HG03575 (cell line): Measurements from ENCODE around the gene FNTB.

Source experiments
- ATAC-seq: cut with Tn5 transposase; IDR thresholded peaks from one replicate; pipeline ENCODE4 v1.9.1; 2021; ENCODE audit not compliant: unreplicated experiment, insufficient number of reproducible peaks, low FRiP score; ENCODE audit errors: extremely low read depth

FNTB gene

DNA sequence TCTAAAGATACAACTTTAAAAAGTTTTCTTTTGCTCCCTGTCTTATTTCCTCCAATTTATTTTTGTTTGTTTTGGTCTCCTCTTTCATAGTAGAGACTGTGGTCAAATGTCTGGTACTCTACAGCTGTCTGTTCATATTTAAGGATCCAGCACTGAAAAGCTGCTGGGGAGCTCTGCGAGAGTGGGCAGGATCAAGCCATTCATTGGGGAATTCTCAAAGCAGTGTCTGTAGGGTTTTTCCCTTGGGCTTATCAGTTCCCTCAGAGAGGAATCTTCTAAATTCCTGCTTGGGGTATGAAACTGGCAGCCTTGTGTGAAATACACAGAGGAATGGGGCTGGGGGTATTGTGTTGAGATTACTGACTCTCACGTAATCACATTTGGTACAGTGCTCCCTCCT, 52.3 kb downstream of the FNTB start:
- no peak for ATAC-seq

DNA sequence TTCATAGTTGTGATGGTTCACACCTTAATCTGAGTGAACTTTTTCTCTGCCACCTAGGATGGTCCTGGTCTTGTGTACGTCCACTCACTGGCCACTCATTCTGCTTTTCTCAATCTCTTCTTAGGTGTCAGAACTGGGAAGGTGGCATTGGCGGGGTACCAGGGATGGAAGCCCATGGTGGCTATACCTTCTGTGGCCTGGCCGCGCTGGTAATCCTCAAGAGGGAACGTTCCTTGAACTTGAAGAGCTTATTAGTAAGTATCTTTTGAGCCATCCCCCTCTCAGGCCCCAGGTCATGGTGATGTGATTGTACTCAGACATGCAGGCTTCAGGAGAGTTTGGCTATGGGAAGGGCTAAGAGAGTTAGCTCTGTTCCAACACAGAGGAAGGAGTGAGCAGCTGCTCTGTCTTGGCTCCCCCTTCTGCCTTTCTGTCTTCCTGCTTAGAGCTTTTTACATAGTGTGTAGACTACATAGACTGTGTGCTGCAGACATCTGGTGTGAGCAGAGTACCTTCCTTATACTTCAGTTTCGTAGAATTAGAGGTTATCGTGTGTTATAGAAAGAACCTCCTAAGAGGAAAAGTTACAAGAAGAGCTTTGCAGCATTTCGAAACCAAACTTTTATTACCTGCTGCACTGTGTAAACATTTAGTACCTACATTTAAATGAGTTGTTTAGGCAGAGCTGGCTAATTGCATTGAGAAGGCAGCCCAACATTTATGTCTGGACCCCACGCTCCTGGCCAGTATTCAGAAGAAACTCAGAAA, 54.2 kb downstream of the FNTB start:
- no peak for ATAC-seq

DNA sequence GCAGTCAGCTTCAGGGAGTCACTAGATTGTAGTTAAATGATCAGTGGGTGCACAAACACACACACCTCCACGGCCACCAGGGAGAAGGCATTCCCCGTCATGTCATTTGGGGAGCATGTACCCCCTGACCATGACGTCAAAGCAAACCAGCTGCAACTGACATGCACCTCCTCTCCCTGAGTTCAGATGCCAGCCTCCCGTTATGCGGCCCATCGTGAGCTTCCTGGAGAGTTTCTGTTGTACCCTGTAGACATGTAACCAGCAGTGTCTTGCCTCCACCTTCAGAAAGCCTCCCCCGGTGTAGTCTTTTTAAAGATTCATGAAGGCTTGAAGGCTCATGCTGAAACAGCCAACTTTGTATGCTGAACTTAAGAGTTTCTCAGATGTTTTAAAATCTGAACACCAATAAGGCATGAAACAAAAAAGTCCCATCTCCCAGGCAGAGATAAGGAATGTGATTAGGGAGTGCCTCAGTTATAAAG, 54.8 kb downstream of the FNTB start:
- no peak for ATAC-seq

DNA sequence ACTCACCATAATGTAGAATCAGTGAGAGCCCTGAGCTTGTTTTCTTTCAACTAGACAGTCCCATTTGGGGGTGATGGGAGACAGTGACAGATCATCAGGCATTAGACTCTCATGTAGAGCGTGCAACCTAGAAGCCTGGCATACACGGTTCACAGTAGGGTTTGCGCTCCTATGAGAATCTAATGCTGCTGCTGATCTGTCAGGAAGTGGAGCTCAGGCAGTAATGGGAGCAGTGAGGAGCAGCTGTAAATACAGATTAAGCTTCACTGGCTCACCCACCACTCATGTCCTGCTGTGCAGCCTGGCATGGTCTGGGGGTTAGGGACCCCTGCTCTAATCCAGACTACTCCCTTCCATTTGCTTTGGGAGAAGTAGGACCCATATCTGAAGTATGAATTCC, 55.6 kb downstream of the FNTB start:
- no peak for ATAC-seq

DNA sequence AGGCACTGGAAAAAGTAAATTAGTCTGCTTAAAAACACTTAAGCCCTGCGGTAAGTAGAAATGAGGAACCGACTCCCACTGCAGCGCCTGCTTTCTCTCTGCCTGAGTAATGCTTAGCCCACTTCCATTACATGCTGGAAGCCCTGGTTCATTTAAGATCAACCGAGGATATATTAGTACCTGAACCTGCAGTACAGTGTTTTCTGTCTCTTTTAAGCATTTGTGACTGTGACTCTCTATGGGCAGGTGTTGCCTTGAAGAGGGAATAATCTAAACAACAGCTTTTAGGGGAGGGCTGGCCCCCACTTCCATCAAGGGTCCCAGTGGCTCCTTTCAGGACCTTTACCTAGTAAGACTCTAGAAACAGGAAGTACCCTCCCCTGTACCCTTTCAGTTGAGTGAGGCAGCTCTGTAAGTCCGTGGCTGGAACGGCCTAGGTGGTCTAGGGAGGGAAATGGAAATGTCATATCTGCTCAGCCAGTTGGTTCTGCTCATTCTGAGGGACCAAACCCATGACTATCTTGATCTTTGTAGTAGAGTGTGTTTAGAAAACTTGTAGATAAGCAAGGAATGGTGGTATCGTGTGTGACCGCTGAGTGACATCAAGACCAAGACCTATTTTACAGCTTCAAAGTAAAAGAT, 56.2 kb downstream of the FNTB start:
- no peak for ATAC-seq

DNA sequence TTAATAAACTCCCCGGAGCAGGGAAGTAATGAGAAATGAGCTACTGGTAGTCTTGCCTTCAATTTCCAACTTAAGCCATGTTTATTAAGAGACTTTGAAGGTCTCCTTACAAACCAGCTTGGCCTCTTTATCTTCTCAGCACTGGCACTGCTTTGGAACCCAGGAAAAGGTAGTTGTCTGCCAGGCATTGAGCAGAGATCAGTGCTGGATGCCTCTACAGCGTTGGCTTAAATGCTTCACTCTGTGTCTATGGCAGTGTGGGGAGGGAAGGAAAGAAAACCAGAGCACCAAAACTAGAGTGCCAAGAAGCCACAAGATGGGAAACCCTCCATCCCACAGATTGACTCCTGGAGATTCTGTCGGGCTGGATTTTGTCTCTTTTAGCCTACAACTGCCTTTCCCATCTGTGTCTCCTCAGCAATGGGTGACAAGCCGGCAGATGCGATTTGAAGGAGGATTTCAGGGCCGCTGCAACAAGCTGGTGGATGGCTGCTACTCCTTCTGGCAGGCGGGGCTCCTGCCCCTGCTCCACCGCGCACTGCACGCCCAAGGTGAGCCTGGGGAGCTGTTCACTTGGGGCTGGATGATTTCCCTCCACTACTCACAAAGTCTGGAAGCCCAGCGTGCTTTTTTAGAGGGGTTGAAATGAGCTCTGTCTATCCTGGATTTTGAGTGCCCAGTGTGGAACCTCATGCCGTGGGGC, 57.3 kb downstream of the FNTB start:
- ATAC-seq, result no peak

DNA sequence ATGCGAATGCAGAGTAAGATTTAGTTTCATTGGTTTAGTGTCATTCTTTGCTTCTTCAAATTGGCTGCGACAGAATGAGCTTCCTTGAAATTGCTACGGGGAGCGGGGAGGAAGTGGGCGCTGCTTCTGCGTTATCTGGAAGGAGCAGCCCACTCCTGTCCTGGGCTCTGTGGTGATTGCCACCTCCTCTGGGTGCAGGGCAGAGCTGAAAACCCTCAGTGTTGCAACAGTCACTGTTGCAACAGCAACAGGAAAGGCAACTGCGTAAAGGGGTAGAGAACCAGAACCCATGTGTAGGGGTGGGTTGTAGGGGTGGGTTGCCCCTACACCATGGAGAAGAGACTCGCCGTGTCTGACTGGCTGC, 57.9 kb downstream of the FNTB start:
- ATAC-seq, result no peak

DNA sequence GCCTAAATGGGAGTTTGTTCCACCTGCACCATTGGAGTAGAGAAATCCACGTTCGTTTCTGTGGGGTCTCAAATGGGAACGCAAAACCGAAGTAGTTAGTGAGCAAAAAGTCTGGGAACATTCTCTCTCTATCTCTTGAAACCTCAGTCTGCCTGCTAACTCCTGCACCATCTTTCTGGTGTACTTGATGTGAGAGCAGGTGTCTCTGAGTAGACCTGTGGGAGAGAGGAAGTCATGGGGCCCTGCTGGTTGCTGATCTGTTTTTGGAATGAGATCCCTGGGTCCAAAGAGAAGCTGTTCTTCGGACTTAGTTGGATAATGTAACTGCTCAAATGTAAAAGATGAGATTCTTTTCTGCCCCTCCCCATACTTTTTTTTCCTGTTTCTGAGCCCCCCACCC, 58.3 kb downstream of the FNTB start:
- ATAC-seq, result no peak

DNA sequence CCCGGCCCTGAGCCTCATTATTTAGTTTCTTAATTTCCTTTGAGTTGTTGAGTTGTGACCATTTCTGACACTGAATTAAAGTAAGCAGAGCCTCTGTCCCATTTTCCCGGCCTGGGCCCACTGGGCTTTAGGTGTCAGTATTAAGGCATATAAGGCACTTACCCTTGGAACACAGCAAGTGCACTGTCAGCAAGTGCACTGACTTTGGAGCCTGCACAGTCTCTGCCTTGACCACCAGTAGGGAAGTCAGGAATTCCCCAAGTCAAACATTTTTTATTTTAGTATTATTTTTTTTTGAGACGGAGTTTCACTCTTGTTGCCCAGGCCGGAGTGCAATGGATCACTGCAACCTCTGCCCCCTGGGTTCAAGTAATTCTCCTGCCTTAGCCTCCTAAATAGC, 59.0 kb downstream of the FNTB start:
- no peak for ATAC-seq

DNA sequence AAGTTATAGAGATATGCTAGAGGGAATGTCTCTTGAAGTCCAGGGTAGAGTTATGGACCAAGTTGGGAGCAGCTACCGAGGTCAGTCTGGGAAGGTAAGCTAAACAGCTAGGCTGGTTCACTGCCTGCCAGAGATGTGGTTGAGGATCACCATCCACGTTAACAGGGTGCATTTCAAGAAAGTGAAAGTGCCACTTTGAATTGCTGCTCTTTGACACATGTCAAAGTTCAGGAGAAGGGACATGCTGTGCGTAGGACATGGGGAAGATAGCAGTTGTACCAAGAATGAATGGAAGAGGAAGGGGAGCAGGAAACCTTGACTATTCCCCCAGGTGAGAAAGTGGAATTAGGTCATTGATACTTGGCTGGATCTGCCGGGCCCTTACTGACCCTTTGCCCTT, 66.1 kb downstream of the FNTB start:
- ATAC-seq, result no peak

DNA sequence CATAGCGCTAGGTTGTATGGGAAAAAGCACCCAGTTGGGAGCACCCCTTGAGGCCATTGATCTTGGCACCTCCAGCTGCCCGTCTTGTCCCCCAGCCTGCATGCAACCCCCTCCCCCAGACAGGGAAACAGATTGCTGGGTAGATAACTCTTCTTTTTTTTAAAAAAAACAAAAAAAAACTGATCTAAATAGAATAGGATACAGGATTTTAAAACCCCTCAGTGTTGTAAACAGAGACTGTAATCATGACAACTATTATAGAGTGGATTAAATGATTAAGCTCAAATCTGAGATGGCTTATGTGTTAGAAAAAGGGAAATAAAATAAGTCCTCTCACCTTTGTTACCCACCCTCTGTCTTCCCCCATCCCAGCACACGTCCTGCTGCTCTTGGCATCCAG, 66.8 kb downstream of the FNTB start:
- no peak for ATAC-seq

DNA sequence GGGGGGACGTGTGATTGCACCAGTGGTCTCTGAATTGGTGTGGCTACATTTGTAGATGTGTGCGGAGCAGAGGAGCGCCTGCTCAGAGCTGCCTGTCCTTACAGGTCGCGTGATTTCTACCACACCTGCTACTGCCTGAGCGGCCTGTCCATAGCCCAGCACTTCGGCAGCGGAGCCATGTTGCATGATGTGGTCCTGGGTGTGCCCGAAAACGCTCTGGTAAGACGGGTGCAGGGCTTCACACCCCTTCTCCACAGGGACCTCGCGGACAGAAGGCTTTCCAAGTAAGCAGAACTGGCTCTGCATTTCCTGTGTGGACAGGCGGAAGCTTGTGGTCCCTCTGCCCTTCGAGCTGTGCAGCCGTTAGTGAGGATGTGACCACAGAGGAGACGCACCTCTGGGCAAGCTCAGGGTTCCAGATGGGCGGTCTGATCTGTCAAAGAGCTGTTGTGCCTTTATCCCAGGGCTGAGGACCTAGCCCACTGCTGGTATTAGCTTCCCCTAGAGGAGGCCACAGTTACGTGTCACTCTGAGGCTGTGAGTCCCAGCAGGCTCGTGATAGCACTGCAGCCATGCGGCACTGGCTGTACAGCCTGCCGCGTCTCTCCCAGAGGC, 67.9 kb downstream of the FNTB start:
- ATAC-seq, result no peak

DNA sequence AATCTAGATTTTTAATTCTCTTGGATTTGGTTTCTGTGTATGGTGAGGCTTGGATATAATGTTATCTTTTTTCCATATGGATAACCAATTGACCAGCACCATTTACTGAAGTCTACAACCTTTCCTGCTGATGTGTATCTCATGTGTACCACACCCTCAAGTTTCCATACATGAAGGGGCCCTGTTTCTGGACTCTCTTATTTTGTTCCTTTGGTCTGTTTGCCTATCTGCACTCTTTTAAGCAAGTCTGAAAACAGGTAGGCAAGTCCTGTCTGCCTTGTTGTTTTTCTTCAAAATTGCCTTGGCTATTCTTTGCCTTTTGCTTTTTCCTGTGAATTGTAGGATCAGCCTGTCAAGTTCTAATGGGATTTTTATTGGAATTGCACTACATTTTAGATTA, 71.0 kb downstream of the FNTB start:
- ATAC-seq, result no peak

DNA sequence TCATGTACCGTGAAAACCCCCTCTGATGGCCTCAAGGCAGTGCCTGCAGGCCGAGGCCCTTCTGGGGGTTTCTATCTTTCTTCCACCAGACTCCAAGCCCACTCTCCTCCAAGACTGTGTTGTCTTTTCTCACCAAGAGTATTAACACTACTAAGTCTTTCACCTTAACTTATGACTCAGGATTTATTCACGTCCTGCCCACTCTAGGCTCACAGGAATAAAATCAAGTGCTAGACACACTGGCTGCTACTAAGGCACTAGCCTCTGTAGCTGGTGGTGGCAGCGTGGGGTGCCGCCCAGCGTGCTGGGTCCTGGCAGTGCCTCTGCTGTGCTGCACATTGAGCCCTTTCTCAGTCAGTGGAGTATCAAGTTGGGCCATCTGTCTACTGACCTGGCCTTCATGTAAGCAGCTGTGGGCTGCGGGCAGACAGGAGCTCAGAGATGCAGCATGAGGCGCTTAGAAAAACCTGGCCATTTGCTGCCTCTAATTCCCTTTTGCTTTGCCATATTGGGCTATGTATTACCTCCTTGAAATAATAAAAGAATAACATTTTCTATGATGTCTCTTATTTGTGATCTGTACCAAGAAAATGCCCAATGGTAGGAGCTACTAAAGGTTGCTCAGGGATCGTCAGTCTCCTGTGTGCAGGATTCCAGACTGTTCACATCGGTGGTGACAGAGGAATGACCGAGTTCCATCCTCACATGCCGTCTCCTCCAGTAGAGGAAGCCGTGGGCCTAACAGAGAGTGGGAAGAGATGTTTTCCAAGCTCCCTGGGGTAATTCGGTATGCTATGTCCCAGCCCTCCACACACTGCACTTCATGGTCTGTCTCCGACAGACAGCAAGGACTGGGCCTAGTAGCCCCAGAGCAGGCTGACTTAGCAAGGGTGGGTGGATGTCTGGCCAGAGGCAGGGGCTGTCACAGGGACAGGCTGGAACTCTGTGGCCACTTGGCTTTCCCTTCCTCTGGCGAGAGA, 75.7 kb downstream of the FNTB start:
- ATAC-seq, result no peak

DNA sequence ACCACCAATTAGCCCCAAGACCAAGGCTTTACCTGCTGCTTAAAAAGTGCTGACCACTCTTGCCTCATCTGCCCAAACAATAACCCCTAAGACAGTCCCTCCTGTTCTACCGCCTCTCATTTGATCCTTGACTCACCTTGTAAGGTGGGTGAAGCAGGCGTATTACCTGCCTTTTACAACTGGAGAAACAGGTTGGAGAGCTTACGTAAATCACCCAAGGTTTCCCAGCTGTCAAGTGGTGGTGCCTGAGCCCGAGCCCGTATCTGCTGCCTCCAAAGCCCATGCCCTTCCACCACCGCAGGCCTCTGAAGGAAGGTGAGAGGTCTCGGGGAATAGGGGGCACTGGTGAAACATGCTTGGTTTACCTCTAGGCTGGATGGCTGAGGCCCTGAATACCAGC, 79.0 kb downstream of the FNTB start:
- no peak for ATAC-seq

DNA sequence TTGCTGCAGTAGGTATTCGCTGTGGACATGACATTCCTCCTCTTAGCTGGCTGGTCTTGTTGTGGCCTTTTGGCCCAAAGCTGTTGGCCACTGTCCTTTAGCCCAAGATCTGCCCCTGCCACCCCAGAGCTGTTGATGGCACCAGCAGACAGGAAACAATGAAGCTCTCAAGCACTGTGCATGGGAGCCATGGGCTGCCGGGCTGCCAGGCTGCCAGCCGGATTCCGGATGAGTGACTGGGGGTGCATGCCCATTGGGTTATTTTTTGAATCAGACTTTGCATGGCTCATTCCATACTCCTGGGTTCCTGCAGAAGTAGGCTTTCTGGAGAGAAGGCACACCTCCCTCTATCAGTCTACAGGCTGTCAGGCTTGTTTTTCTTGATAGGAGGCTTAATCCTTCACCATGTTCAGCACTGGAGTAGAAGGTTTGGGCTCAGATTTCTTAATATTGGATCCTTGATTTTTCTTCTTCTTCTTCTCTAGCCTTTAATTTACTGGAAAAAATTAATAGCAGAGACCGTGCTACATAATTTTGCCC, 83.2 kb downstream of the FNTB start:
- no peak for ATAC-seq

DNA sequence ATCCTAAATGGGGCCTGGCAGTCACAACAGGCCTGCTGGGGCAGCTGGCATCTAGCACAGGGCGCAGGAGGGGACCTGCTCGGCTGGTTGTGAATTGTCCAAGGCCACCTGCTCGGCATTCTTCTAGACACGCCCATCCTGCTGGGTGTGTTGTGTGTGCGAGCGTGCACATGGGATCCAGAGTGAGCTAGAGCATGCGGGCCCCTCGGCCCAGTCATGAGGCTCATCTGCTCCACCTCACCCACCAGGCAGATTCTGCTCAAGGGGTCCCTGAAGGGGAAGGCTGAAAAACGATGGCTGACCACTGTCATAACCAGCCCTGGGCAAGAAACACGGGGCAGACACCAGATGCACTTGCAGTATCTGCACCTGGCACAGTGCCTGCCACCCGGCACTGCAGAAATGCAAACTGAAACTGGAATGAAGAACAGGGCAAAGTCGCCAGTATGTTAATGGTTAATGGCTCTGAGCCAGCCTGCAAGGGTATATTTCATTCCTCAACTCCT, 83.8 kb downstream of the FNTB start:
- ATAC-seq, result no peak

DNA sequence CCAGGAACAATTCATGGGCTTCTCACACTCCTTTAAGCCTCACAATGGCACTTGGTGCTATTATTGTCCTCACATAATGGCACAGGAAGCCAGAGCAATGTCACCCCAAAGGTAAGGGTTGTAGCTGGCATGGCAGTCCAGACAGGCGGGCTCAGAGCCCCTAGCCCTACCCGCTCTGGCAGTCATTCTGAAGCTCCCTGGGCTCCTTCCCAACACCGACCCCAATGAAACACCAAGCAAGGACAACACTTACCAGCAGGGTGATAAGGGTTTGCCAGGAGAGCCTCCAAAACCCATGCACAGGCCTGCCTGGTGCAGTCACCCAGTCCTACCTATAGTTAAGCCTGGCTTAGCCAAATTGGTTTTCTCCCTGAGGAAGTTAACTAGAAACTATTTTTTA, 84.8 kb downstream of the FNTB start:
- no peak for ATAC-seq
